H1 (cell line): ENCODE data around the gene IFT80. TPM values are rescaled to one million over a fixed set of nuclear protein-coding genes. Genes with fewer than 3 reads are reported as not detected.

ENCODE experiments used
- CTCF ChIA-PET: fragments of 300-600 bp; sonication (Branson Sonifier 250); formaldehyde crosslinking; loops from one replicate; lab custom pipeline; 2021; ENCODE audit not compliant: partially characterized antibody; lab: Charles Lee
- POLR2A ChIA-PET: fragments of 300-600 bp; sonication (Branson Sonifier 250); formaldehyde crosslinking; loops from one replicate; lab custom pipeline; 2021; ENCODE audit warnings: inconsistent platforms; ENCODE audit not compliant: partially characterized antibody; lab: Charles Lee
- DNase-seq, 2 experiments: peaks; one replicate each; pipeline versions ENCODE4 v3.0.0 to v3.0.0-alpha.2; 2010 to 2022; ENCODE audit warnings: low spot score in 2 of 2, low read depth in 1 of 2, mixed read lengths in 1 of 2
- FAIRE-seq: peaks from 2 replicates; lab custom pipeline; 2011; peaks lifted over from hg19 to GRCh38; lab: Jason Lieb, UNC
- H2AFZ ChIP-seq: 2 replicates; pipeline ENCODE4 v1.8.1; 2012; ENCODE audit warnings: low read length, inconsistent platforms
- H2AK5ac ChIP-seq: 2 replicates; pipeline ENCODE4 v1.6.1; 2013; ENCODE audit warnings: low read depth, low read length
- H2BK120ac ChIP-seq: replicated peaks from 2 replicates; pipeline ENCODE3; 2013; ENCODE audit warnings: low read depth, low read length, inconsistent platforms
- H2BK12ac ChIP-seq: 2 replicates; pipeline ENCODE4 v1.6.1; 2013; ENCODE audit warnings: low read depth, low read length
- H2BK15ac ChIP-seq: 2 replicates; pipeline ENCODE4 v1.6.1; 2013; ENCODE audit warnings: low read length
- H2BK20ac ChIP-seq: 2 replicates; pipeline ENCODE4 v1.6.1; 2013; ENCODE audit warnings: low read length
- H2BK5ac ChIP-seq: 2 replicates; pipeline ENCODE4 v1.6.1; 2013; ENCODE audit warnings: low read depth, low read length
- H3K14ac ChIP-seq: 2 replicates; pipeline ENCODE4 v1.6.1; 2013; ENCODE audit warnings: inconsistent platforms; ENCODE audit not compliant: insufficient read length
- H3K18ac ChIP-seq: 2 replicates; pipeline ENCODE4 v1.6.1; 2013; ENCODE audit warnings: low read length; ENCODE audit errors: extremely low read depth
- H3K23ac ChIP-seq: 2 replicates; pipeline ENCODE4 v1.6.1; 2013; ENCODE audit warnings: inconsistent platforms; ENCODE audit not compliant: insufficient read length
- H3K23me2 ChIP-seq: 2 replicates; pipeline ENCODE4 v1.6.1; 2013; ENCODE audit warnings: low read depth, low read length
- H3K27ac ChIP-seq: 2 replicates; pipeline ENCODE4 v1.6.1; 2011; ENCODE audit warnings: low read depth, low read length, inconsistent platforms
- H3K27me3 ChIP-seq, 4 experiments: replicated peaks in 1 of 4; 1 replicate in 1 of 4; 2 replicates in 3 of 4; pipeline versions ENCODE4 v1.6.1 to v1.8.1; 2011 to 2013; ENCODE audit warnings: low read length in 3 of 4, mild to moderate bottlenecking in 3 of 4, inconsistent platforms in 2 of 4, mixed read lengths in 2 of 4, moderate library complexity in 1 of 4; ENCODE audit not compliant: control insufficient read depth in 3 of 4, insufficient read depth in 3 of 4; ENCODE audit errors: extremely low read depth in 1 of 4
- H3K36me3 ChIP-seq, 4 experiments: 2 replicates each; pipeline versions ENCODE4 v1.6.1 to v1.8.1; 2011 to 2013; ENCODE audit warnings: mild to moderate bottlenecking in 4 of 4, low read length in 3 of 4, moderate library complexity in 2 of 4, control low read depth in 1 of 4, inconsistent platforms in 1 of 4; ENCODE audit not compliant: insufficient read depth in 4 of 4, control insufficient read depth in 2 of 4
- H3K4ac ChIP-seq: replicated peaks from 2 replicates; pipeline ENCODE3; 2013; ENCODE audit warnings: low read length, low read depth, mixed read lengths, inconsistent platforms; ENCODE audit not compliant: insufficient read length
- H3K4me1 ChIP-seq, 4 experiments: replicated peaks in 1 of 4; 1 replicate in 1 of 4; 2 replicates in 3 of 4; pipeline versions ENCODE4 v1.6.1 to v1.8.1; 2011 to 2013; ENCODE audit warnings: low read length in 3 of 4, inconsistent platforms in 2 of 4, mixed read lengths in 1 of 4; ENCODE audit not compliant: insufficient read depth in 4 of 4, control insufficient read depth in 3 of 4
- H3K4me2 ChIP-seq, 2 experiments: 2 replicates each; pipeline versions ENCODE4 v1.6.1 to v1.8.1; 2011 to 2013; ENCODE audit warnings: low read depth in 2 of 2, low read length in 2 of 2, control low read depth in 1 of 2, inconsistent platforms in 1 of 2, mild to moderate bottlenecking in 1 of 2; ENCODE audit not compliant: insufficient read depth in 1 of 2
- H3K4me3 ChIP-seq, 4 experiments: fragments of 200-600, 300-600 bp in 1 of 4; sonication (generic), shearing (Covaris generic), sonication (Bioruptor Twin) in 1 of 4; 2 replicates each; pipeline versions ENCODE4 v1.5.1 to v1.8.1; 2011 to 2016; ENCODE audit warnings: low read length in 4 of 4, low read depth in 3 of 4, control low read depth in 2 of 4, inconsistent platforms in 2 of 4, mild to moderate bottlenecking in 2 of 4, mixed read lengths in 1 of 4, moderate library complexity in 1 of 4; ENCODE audit not compliant: insufficient read depth in 2 of 4; ENCODE audit errors: extremely low read depth in 1 of 4
- H3K56ac ChIP-seq: replicated peaks from 2 replicates; pipeline ENCODE3; 2013; ENCODE audit warnings: low read depth, mild to moderate bottlenecking, mixed read lengths, low read length, inconsistent platforms; ENCODE audit not compliant: insufficient read length
- H3K79me1 ChIP-seq: 2 replicates; pipeline ENCODE4 v1.6.1; 2013; ENCODE audit warnings: low read depth, low read length, control low read depth
- H3K79me2 ChIP-seq, 2 experiments: 2 replicates each; pipeline versions ENCODE4 v1.6.1 to v1.8.1; 2012 to 2013; ENCODE audit warnings: low read length in 2 of 2, mild to moderate bottlenecking in 2 of 2, inconsistent platforms in 1 of 2; ENCODE audit not compliant: insufficient read depth in 2 of 2, control insufficient read depth in 1 of 2
- H3K9ac ChIP-seq, 4 experiments: replicated peaks in 1 of 4; 1 replicate in 1 of 4; 2 replicates in 3 of 4; pipeline versions ENCODE4 v1.6.1 to v1.8.1; 2011 to 2013; ENCODE audit warnings: low read depth in 3 of 4, low read length in 3 of 4, control low read depth in 2 of 4, mild to moderate bottlenecking in 2 of 4, moderate library complexity in 2 of 4, inconsistent platforms in 1 of 4; ENCODE audit errors: extremely low read depth in 1 of 4
- H3K9me3 ChIP-seq, 2 experiments: 2 replicates each; pipeline versions ENCODE4 v1.6.1 to v1.8.1; 2012 to 2013; ENCODE audit warnings: mild to moderate bottlenecking in 2 of 2, moderate library complexity in 2 of 2, control low read depth in 1 of 2, inconsistent platforms in 1 of 2, low read depth in 1 of 2, low read length in 1 of 2, mixed read lengths in 1 of 2; ENCODE audit not compliant: insufficient read depth in 2 of 2
- H4K20me1 ChIP-seq, 2 experiments: replicated peaks in 1 of 2; 2 replicates each; pipeline versions ENCODE3 to v1.8.1; 2011 to 2013; ENCODE audit warnings: inconsistent platforms in 2 of 2, low read length in 2 of 2, mild to moderate bottlenecking in 1 of 2; ENCODE audit not compliant: insufficient read depth in 2 of 2, control insufficient read depth in 1 of 2
- H4K5ac ChIP-seq: 2 replicates; pipeline ENCODE4 v1.6.1; 2013; ENCODE audit warnings: low read length, low read depth, mixed read lengths, inconsistent platforms; ENCODE audit not compliant: insufficient read length
- H4K8ac ChIP-seq: 2 replicates; pipeline ENCODE4 v1.8.0; 2013; ENCODE audit warnings: mild to moderate bottlenecking, moderate library complexity, low read length, inconsistent platforms; ENCODE audit not compliant: insufficient read depth; ENCODE audit errors: extremely low read depth
- H4K91ac ChIP-seq: replicated peaks from 2 replicates; pipeline ENCODE3; 2013; ENCODE audit warnings: low read length, mixed read lengths, inconsistent platforms; ENCODE audit not compliant: insufficient read length
- CTBP2 ChIP-seq: IDR thresholded peaks from 2 replicates; pipeline ENCODE4 v1.7.0; 2011; ENCODE audit warnings: borderline replicate concordance, mild to moderate bottlenecking, moderate library complexity, mixed read lengths, low read length; ENCODE audit not compliant: insufficient read depth, insufficient read length
- EP300 ChIP-seq, 2 experiments: IDR thresholded peaks; 1 replicate in 1 of 2; 2 replicates in 1 of 2; pipeline ENCODE4 v1.6.1; 2011 to 2012; ENCODE audit warnings: low read depth in 2 of 2, low read length in 2 of 2, mild to moderate bottlenecking in 2 of 2, borderline replicate concordance in 1 of 2, inconsistent platforms in 1 of 2, moderate library complexity in 1 of 2
- GABPA ChIP-seq: IDR thresholded peaks from 2 replicates; pipeline ENCODE4 v1.6.1; 2011; ENCODE audit warnings: mild to moderate bottlenecking, low read length, moderate library complexity, borderline replicate concordance; ENCODE audit not compliant: insufficient read depth
- GTF2F1 ChIP-seq: IDR thresholded peaks from 2 replicates; pipeline ENCODE4 v1.6.1; 2012; ENCODE audit warnings: low read depth, low read length, improper control_type of control experiment, borderline replicate concordance
- JUND ChIP-seq: IDR thresholded peaks from 2 replicates; pipeline ENCODE4 v1.6.1; 2011; ENCODE audit warnings: mild to moderate bottlenecking, improper control_type of control experiment, low read length
- NRF1 ChIP-seq: IDR thresholded peaks from 2 replicates; pipeline ENCODE4 v1.6.1; 2011; ENCODE audit warnings: mild to moderate bottlenecking, low read depth, low read length, improper control_type of control experiment
- RNF2 ChIP-seq: fragments of 200-900, 300-1000 bp; sonication (generic); IDR thresholded peaks from 2 replicates; pipeline ENCODE4 v1.7.1; 2016; ENCODE audit warnings: borderline replicate concordance, low read depth, mild to moderate bottlenecking, antibody characterized with exemption, low read length; ENCODE audit not compliant: poor library complexity, severe bottlenecking; ENCODE audit errors: missing control alignments
- SIX5 ChIP-seq: IDR thresholded peaks from 2 replicates; pipeline ENCODE4 v1.6.1; 2011; ENCODE audit warnings: mild to moderate bottlenecking, low read depth, low read length
- SP1 ChIP-seq: IDR thresholded peaks from 2 replicates; pipeline ENCODE4 v1.6.1; 2011; ENCODE audit warnings: low read depth, low read length
- SRF ChIP-seq: IDR thresholded peaks from 2 replicates; pipeline ENCODE4 v1.6.1; 2011; ENCODE audit warnings: mild to moderate bottlenecking, low read depth, low read length, moderate library complexity
- SUZ12 ChIP-seq: fragments of 200-600 bp; sonication (generic); IDR thresholded peaks from 2 replicates; pipeline ENCODE4 v1.6.1; 2012; ENCODE audit warnings: mild to moderate bottlenecking, inconsistent platforms, low read length, moderate library complexity, mixed read lengths
- TCF12 ChIP-seq: IDR thresholded peaks from 2 replicates; pipeline ENCODE4 v1.6.1; 2011; ENCODE audit warnings: low read depth, mild to moderate bottlenecking, low read length
- ZNF274 ChIP-seq: IDR thresholded peaks from 2 replicates; pipeline ENCODE4 v1.7.0; 2012; ENCODE audit warnings: low read length, borderline replicate concordance; ENCODE audit errors: extremely low read depth
- WGBS, 2 experiments: shearing (Covaris generic) in 1 of 2; methylation state at CpG; one replicate each; pipeline versions ENCODE4 v1.1.6 to v1.1.7; 2013 to 2015; ENCODE audit warnings: low lambda C conversion rate in 2 of 2, mixed read lengths in 2 of 2, inconsistent platforms in 1 of 2, low coverage in 1 of 2, missing lambda C conversion rate in 1 of 2; ENCODE audit not compliant: insufficient replicate concordance in 2 of 2, insufficient coverage in 1 of 2, insufficient read length in 1 of 2; ENCODE audit errors: extremely low coverage in 1 of 2, missing lambda C conversion rate in 1 of 2; 5-methylcytosine and 5-hydroxymethylcytosine counted together
- polyA plus RNA-seq, 7 experiments: library from polyadenylated mRNA; depleted of rRNA in 3 of 7; stranded (reverse) in 5 of 7; unstranded in 2 of 7; fragments of >200 nt in 5 of 7; fragments of 200-250 nt in 2 of 7; gene quantifications; 1 replicate in 5 of 7; 2 replicates in 1 of 7; 4 replicates in 1 of 7; pipeline versions ENCODE4 v1.2.1 to v1.2.3, GENCODE V29; 2011 to 2013; ENCODE audit warnings: missing spikeins in 2 of 7, mixed read lengths in 2 of 7
- total RNA-seq: library from RNA; stranded (reverse); fragmentation: NEBNext Ultra II Directional; extraction: Animal tissue kit (Norgen Biotek cat#: 25700); gene quantifications from 2 replicates; pipeline ENCODE4 v1.2.1, GENCODE V29; 2021
- TF ChIP-seq, protein P1 (sequence below): IDR thresholded peaks from 2 replicates; pipeline ENCODE4 v1.6.1; 2011; ENCODE audit warnings: low read depth, mild to moderate bottlenecking, low read length; ENCODE audit not compliant: insufficient read depth

The IFT80 gene
- total and polyA plus RNA-seq, 2 of the 8 experiments (the other 6 are each of a cell fraction or from before 2014, with no cell fraction given), result 7.2 to 25.9 TPM

DNA sequence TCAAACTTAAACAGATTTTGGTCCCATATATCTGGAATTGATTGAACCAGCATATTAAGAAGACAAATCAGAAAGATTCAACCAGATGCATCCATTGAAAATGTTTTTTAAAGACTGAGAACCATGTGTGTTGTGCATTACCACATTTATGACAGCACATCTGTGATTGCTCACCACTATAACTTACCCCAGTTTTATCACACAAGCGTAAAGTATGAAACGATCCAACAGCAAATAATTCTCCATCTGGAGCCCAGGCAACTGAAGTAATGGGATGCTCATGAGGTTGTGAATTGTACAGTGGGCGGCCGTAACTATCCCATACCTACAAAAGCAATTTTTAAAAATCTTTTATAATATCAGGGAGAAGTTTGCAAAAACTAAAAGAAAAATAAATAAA, 43.2 kb downstream of the IFT80 start:
- TF ChIP-seq GABPA, result no peak
- TF ChIP-seq, protein P1, sequence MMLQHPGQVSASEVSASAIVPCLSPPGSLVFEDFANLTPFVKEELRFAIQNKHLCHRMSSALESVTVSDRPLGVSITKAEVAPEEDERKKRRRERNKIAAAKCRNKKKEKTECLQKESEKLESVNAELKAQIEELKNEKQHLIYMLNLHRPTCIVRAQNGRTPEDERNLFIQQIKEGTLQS, result no peak
- no peak for TF ChIP-seq EP300 (IDR thresholded peaks at IDR 0.05; ENCODE audit: borderline replicate concordance in 1 of 2, low read depth in 2 of 2, low read length in 2 of 2)
- TF ChIP-seq SP1, result no peak
- no peak for TF ChIP-seq CTBP2
- TF ChIP-seq SIX5, result no peak
- no peak for TF ChIP-seq JUND
- TF ChIP-seq RNF2, result no peak
- TF ChIP-seq SRF, result no peak
- no peak for TF ChIP-seq GTF2F1
- TF ChIP-seq NRF1, result no peak
- no peak for TF ChIP-seq SUZ12
- TF ChIP-seq TCF12, result no peak
- TF ChIP-seq ZNF274, result no peak
- Histone ChIP-seq H3K79me1 (no peaks in the 10 kb centered on the region), H2BK15ac (no peak overlapping the region), H3K4me1 (no peaks in the 10 kb centered on the region), H3K27me3 (no peaks in the 10 kb centered on the region), H2AFZ (no peak overlapping the region), H3K79me2 (no peaks in the 10 kb centered on the region), H2AK5ac (no peak overlapping the region), H3K18ac (no peak overlapping the region), H3K23me2 (no peaks in the 10 kb centered on the region), H4K20me1 (no peaks in the 10 kb centered on the region), H2BK12ac (no peak overlapping the region), H2BK120ac (no peak overlapping the region), H4K5ac (no peak overlapping the region), H3K14ac (no peak overlapping the region), H3K4ac (no peak overlapping the region), H3K9me3 (no peaks in the 10 kb centered on the region), H3K27ac (no peak overlapping the region), H3K23ac (no peak overlapping the region), H4K91ac (no peak overlapping the region), H3K4me3 (no peak overlapping the region), H2BK20ac (no peak overlapping the region), H4K8ac (no peak overlapping the region), H3K36me3 (peaks cover 0 to 11% (median 0%) of the 10 kb centered on the region in 4 experiments; a peak in 1 of 8 replicates), H3K56ac (no peak overlapping the region), H3K9ac (no peak overlapping the region), H3K4me2 (no peak overlapping the region), H2BK5ac (no peak overlapping the region)
- FAIRE-seq (no peak), DNase-seq (no peak)
- CTCF ChIA-PET, result no interaction called here
- 98% methylated on average over 4 of the region's 4 CpGs; no CpG with 5 or more reads in 1 of the 2 experiments for WGBS, 2 experiments
- POLR2A ChIA-PET, result interaction anchor here (0.5 kb wide), 1 partner anchor 90 kb away, joined by 3 read pairs; no protein-coding TSS in a partner anchor
